ENCODE results near the gene CC2D2A.

The CC2D2A gene

DNA sequence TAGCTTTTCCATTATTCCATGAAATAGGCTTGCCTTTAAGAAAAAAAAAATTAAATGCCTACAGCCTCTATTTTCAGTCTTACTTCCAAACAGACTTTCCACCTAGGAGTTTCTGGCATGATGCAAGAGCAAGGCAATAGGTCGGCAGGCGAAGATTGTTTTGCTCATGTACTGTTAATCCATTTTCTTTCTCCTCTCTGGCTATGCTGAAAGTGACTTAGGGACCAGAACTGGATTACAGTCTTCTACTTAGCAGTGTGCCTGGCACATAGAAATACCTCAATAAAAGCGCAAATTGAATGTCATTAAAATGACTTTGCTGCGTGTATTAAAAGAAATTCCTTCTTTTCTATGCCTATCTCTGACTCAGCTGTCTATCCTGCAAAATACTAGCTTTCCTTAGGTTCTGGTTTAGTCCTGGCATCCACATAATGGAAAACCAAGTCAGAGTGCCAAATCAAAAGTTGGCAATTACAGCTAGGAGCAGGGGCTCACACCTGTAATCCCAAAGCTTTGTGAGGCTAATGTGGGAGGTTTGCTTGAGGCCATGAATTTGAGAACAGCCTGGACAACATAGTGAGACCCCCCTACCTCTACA lies 51.9 kb downstream of the CC2D2A start:
- no peak for DNase-seq

DNA sequence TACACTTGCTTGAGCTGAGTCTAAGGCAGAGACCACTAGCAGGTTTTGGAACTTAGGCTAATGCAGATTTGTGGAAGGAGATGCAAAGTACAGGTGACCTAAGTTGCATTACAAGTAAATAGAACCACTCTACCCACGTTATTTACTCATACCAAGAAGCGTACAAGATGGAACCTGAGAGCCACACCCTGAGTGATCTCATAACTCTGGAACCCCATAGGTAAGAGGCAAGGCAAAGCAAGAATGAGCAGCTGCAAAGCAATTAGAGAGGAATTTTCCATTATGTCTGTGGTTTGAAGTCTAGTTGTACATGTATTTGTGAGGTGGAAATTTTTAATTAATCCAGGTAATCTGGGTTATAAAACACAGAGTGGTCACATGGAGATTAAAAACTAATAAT lies 55.4 kb downstream of the CC2D2A start:
- DNase-seq: no peak

DNA sequence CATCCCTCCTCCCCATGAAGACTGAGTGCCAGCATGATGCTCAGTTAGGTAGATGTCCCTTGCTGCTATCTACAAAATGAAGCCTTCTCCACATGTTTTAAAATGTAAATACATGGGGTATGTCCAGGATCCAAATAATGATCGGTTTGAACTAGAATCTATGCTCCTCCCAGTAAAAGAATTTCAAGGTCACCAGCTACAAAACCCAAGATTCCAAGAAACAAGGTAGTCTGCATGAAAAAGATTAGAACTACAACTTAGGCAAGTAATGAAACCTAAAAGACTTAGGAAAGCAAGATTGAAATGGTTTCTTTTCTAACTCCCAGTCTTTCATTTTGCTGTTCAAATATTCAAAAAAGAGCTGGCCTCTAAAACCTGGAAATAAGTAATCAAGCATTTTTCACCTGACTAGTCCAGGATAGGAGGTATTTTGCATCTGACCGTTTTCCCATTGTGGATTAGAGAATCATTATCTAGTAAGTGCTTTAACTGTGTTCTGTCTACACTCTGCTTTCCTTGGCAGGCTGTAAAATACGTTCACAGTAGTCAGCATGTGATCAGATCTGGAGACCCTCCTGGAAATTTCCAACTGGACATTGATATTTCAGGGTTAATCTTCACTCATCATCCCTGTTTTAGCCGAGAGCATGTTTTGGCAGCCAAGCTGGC lies 57.4 kb downstream of the CC2D2A start:
- no peak for DNase-seq

DNA sequence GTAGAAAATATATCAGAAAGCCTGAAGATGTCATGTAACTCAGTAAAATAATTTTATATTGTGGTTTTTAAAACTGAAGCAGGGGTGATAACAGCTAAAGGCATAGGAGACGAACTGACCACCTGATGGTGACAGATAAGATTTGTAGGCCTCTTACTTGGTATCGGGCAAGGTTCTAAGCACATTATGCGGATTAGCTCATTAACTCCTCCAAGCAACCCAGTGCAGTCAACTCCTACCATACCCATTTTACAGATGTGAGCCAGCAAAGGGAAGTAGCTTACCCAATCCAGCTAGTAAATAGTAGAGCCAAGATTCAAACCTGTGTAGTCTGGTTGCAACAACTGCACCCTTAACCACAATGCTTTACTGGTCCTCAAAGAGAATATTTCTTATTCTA lies 62.1 kb downstream of the CC2D2A start:
- DNase-seq: no peak

DNA sequence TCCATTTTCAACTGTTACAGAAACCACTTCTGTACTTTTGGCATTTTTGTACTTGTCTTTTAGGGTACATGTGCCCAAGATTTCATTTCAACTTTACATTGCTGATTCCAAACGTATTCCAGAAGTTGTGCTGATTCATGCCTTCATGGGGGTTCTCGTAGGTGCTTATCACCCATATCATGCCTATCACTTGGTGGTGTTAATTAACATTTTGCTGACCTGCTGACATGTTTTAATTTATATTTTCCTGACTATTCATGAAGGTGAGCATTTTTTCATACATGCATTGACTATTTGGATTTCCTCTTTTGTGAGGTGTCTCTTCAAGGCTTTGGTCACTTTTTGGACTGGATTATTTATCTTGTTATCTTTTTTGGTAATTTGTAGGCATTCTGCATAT lies 64.1 kb downstream of the CC2D2A start:
- no peak for DNase-seq

DNA sequence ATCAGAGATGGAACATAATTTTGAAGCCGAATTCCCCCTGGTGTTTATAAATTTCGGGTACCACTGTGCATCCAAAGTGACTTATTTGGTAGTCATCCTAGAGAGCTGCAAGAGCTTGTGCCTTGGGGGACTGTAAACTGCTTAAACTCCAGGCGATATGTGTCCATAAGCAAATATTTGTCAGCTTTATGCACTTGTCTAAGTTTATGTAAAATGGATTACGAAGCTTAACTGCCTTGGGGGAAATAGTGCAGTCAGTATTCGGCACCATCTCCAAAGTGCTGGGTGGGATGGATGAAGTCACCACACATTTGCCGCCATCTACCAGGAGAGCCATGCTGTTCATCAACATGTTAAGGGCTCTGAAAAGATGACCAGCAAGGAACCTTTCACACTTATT lies 65.9 kb downstream of the CC2D2A start:
- DNase-seq: no peak

DNA sequence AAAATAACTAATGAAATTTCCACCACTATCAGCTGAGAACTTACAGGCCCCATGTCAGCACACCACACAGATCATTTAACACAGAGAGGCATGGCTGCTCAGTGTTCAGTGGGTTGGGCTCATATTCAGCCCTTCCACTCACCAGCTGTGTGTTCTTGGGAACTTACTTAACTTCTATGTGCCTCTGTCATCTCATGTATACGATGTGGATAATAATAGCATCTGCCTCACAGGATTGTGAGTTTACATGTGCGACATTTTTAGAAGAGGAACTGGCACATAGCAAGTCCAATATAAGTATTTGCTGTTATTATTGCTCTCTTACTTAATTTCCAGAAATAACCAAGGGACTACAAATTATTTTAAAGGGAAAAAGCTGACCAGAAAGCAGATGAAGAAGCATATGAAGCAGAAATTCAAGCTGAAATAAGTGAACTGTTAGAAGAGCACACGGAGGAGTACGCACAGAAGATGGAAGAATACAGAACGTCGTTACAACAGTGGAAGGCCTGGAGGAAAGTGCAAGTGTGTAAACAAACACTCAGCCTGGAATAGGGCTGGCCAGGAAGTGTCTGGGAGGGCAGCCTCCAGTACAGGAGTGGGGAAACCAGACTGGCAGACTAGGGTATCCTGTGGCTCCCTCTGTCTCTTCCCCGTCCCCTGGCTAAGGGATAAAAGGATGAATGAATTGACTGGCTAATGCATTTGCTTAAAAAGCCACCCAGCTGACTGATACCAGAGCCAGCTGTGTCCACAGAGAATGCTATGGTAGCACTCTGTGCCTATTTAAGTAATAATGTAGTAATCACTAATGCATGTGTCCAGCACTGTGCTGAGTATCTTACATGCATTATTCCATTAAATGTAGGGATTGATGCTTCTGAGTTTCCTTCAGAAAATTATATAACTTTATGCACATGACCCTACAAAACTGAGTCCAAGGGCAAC lies 67.1 kb downstream of the CC2D2A start:
- no peak for DNase-seq

DNA sequence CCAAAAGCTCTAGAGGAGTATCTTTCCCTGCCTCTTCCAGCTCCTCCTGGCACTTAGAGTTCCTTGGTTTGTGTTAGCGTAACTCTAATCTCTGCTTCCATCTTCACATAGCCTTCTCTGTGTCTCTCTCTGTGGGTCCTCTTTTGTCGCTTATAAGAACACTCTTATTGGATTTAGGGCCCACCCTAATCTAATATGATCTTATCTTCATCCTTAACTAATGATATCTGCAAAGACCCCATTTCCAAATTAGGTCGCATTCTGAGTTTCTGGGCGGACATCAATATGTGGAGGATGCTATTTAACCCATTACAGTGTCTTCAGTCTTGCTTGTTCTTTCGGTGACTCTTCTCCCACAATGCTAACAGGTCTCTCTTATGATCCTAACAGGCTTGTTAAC lies 72.3 kb downstream of the CC2D2A start:
- no peak for DNase-seq

DNA sequence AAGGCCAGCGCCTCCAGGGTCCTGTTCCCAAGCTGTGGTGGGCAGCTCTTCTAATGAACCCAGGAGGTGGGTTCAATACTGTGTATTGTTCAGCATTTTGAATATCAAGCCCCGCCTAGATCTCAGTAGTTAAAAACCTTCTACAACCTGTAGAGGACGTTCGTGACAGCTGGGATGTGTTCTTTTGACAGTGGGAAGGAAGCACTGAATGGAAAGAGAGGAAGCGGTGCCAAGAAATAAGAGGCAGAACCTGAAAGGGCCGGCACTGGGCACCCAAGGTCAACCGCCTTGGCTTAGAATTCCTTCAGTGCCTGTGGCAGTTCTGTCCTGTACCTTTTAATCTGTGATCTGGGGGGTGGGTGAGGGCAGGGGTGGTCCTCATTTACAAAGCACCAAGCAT lies 73.1 kb downstream of the CC2D2A start:
- no peak for DNase-seq

DNA sequence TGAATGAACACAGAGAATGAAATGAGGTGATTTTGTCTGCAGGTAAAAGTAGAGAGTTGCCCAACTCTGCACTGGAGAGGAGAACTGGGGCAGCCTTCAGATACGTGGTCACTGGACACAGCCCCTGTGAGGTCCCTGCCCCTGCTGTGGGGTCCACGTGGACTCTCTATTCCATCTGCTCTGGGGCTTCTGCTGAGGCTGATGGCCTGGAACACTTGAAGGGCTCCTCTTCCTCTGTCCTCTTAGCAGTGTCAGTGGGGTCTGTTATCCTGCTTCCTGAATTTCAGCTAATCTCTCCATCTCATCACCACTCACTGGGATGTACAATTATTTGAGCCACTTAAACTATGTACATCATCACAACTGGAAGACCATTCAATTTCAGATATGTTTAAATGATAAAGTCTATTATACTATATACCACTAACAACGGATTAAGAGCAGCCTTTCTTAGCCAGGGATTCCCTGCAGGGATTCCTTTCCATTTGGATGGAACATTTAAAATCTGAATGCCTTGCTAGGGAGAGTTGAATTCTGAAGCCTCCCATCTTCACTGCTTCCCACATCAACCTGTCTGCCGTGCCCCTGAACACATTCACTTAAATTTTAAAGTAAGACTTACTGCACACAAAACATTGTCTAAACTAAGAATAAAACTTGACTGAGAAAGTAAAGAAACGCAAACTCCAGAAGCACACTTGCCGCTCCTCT lies 74.0 kb downstream of the CC2D2A start:
- DNase-seq: no peak

DNA sequence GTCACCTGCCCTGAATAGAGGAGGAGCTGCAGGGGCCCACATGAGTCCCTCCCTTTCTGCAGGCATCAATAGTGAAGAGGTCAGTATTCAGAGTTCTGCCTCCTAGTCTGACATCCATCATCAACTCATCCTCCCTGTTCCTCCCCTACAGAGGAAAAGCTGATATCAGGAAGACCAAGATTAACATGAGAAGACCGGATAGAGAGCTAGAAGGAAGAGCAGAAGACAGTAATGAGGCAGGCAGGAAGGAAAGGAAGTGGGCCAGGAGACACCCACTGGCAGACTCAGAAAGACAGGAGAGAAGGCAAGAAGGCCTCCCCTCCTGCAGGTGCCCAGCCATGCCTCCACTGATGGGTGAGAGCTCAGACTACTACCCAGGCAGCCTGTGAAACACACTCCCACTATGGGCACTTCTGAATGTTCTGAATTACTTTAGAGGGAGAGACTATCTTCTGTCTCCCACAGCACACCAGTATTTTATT lies 74.6 kb downstream of the CC2D2A start:
- DNase-seq: no peak

DNA sequence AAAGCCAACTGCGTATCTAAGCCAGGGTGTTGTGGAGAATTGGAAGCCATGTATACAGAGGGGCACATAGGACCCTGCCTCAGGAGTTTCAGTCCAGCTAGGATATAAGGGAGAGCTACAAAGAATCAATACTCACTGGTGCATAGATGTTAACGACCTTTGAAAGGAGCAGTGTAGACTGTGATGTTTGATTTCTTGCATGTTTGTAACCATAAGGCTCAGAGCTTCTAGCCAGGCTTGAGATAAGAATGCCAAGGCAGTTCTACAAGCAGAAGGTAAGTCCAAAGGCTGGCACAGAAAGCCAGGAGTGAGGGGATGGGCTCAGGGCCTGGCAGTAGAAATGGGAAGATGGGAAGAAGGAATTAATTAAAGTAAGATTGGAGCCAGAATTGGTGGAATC lies 75.7 kb downstream of the CC2D2A start:
- no peak for DNase-seq

DNA sequence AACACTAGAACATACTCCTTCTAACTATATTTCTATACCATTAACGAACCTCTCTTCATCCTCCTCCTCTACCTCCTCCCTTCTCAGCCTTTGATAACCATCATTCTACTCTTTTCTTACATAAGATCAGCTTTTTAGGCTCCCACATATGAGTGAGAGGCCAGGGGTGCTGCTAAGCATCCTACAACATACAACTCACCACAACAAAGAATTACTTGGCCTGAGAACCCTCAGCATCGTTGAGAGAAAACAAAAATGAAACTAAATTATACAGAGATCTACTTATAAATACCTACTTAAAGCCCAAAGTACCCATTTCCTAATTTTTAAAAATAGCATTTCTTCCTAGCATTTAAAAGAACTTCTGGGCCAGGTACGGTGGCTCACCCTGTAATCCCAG lies 77.7 kb downstream of the CC2D2A start:
- no peak for DNase-seq

DNA sequence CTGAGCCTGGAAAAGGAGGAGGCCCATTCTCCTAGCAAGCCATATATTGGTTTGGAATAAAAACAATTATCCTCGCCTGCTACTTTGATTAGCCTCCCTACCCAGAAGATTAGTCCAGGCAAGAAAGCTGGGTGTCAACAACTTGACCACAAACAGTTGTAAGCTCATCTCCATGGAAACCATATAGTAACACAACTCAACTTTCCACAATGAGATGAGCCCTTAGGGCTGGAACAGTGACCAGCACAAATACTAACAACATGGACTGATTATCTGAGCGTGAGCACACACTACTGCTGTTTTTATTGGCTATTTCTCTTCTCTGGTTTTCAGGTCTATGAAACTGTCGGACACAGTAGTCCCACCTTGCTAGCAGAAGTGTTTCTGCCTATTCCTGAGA lies 80.8 kb downstream of the CC2D2A start:
- no peak for DNase-seq

DNA sequence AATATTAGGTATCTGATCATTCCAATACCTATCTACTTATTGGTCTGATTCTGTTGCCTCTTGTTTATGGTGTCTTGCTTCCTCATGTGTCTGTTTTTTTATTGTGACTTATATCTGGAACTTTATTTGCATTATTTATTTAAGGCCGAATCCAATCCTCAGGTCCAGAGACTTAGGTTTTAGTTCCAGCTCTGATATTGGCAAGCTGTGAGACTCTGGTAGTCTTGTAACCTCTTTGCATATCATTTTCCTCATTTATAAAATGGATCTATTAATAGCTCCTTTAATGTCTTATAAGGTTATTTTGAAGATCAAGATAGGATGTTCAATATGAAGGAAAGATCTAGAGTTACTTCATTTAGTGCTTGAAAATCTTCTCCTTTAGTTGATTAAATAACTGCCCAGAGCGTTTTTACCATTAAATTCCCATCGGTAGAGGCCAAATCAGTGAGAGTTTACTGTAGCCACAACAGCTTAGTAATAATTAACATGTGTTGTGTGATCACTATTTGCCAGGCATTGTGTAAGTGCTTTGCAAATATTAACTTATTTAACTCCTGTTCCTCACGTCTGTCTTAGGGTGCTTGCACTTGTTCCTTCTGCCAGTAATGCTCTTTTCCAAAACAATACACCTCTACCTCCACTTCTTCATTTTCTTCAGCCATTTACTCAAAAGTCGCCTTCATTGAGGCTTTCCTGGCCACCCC lies 82.2 kb downstream of the CC2D2A start:
- no peak for DNase-seq

DNA sequence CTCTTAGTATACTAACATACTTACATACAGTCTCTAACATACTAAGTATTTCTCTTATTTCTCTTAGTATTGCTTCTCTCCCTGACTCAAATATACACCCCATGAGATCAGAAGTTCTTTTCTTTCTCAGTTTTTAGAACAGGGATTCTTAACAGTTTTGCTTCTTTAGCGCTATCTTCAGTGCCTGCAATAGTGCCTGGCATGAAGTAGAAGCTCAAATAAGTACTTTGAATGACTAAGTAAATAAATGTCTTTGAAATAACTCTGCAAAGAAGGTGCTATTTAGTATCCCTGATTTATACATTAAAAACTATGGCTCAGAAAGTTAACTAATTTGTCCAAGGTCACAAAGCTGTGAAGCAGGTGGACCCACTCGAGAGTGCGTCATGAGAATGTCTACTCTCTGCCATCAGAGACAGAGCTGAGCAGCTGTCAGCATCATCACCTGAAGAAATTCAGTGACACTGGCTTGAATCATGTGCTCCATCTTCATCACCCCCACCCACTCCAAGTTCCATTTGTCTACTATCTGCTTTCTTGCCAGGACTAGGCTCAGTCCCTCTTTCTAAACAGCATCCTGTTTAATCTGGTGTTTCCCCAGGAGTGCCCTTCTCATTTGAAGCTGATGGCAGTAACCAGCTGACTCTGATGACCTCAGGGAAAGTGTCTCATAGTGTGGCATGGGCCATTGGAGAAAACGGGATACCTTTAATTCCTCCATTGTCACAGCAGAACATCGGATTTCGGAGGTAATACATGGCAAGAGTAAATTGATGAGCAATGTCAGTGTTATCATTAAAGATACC lies 83.1 kb downstream of the CC2D2A start:
- no peak for DNase-seq

DNA sequence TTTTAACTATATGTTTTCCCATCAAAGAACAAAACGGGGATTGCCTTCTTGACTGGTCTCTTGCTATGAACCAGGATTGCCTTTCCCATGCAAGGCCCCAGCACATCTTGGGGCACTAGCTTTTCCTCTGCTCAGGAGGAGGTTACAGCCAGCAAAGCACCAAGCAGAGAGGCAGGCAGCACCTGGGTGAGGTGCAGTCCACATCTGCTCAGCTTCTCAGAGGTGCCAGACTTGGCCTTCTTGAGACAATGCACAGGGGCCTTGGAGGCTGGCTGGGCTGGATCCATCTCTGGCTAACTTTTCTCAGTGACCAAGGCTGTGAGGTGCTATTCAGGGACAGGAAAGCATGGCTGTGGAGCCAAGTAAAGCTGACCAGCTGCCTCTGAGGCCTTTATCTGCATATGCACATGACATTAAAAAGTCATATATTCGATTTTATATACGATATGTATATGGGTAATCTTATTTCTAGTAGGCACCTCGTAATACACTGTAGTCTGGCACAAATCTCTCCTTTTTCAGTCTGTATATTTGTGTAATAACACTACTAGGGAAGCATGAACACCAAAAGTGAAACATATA lies 86.9 kb downstream of the CC2D2A start:
- DNase-seq: no peak

DNA sequence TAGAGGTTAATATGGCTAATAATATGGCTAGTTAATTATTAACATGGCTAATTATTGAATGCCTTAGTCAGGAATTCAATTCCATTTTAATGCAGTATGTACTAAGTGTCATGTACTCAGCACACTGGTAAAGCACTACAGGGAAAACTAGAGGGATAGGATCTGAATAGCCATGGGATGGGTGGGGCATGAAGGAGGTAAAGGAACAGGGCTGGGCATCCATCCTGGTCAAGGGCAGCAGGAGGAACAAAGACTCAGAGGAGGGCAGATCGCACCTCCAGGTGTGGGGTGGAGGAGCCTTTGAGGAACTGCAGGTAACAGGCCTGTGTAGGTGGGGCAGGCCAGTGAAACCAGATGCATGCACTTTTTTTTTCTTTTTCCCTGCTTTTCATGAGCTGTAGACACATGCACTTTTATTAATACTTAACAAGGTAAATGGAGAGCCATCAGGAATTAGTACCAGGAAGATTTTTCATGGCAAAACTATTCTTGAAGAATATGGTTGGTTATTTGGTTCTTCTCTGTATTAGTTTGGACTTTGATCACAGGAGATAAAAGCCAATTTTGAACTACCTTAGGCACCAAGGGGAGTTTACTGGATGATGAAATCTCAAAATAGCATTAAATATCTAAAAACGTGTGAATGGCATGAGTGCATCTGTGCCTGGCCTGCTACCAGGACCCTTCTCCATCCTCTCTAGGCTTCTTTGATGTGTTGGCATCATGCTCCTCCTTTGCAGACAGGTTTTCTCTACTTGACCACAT lies 88.3 kb downstream of the CC2D2A start:
- no peak for DNase-seq

DNA sequence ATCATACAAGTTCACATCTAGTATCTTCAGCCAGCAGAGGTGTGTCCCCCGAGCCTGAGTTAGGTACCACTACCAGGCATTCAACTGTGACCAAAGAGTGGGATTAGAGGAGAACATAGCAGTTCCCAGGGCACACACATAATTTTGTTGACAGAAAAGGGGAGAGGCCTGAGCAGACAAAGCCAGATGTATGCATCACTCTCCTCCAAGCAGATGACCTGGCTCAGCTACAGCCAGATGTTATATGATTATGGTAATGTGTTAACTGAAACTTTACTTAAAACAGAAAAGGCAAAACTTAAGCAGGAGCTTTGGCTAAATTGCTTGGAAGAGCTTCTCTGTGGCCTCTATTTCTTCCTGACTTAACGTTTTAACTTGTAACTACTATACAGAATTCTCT lies 88.9 kb downstream of the CC2D2A start:
- no peak for DNase-seq

DNA sequence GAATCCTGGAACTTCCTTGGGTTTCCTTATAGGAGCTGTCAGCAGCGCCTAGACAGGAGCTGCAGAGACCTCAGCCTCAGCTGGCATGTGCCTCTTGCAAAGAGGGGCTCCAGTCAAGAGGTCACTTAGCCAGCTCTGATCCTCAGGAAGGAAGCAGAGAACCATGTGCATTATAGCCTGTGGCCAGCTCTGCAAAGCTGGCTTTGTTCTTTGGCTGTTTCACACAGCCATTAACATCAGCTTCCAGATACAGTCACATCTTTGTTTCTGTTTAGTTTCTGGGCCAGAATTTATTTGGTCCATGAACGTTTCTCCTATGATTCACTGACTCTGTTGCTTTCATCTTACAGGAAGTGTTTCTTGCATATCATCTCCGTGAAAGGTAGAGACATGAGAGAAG lies 92.4 kb downstream of the CC2D2A start:
- no peak for DNase-seq
